ENCODE results near the gene TRIM52. TPM values are rescaled to one million over a fixed set of nuclear protein-coding genes. Genes with fewer than 3 reads are reported as not detected.

The TRIM52 gene
- total and polyA plus RNA-seq, 2 of the 13 experiments (the other 11 are each of a cell fraction or from before 2014, with no cell fraction given) = 7.2 to 11.6 TPM

GRCh38 chr5:181223729-181224389, 37.1 kb downstream of the TRIM52 start (continued):
- TF ChIP-seq ZFP37 (CRISPR knock-in tag; IDR thresholded peaks at IDR 0.05; ENCODE audit: borderline replicate concordance) = 0 out of 2 replicates have a peak, but pooled peaks have one; percentile 3
- peak; percentile 35; the same call in 1 of the 2 replicates for TF ChIP-seq ZNF552 (CRISPR knock-in tag; IDR thresholded peaks at IDR 0.05; ENCODE audit: borderline replicate concordance)
- peak; percentile 70 for TF ChIP-seq RFX3 (CRISPR knock-in tag; IDR thresholded peaks at IDR 0.05)
- TF ChIP-seq PAWR (CRISPR knock-in tag; IDR thresholded peaks at IDR 0.05; ENCODE audit: borderline replicate concordance) = no peak
- TF ChIP-seq CENPX (CRISPR knock-in tag; IDR thresholded peaks at IDR 0.05) = no peak
- TF ChIP-seq MAZ (IDR thresholded peaks at IDR 0.05; ENCODE audit: borderline replicate concordance, low read depth, low read length) = no peak
- peak; percentile 3; the same call in 1 of the 2 replicates for TF ChIP-seq MAZ (CRISPR knock-in tag; IDR thresholded peaks at IDR 0.05; ENCODE audit: low read depth)
- TF ChIP-seq JUNB (CRISPR knock-in tag; IDR thresholded peaks at IDR 0.05; ENCODE audit: borderline replicate concordance) = no peak
- no peak for TF ChIP-seq JDP2 (CRISPR knock-in tag; IDR thresholded peaks at IDR 0.05; ENCODE audit: borderline replicate concordance)
- no peak for TF ChIP-seq TCF12 (IDR thresholded peaks at IDR 0.05)
- TF ChIP-seq TCF12 (CRISPR knock-in tag; IDR thresholded peaks at IDR 0.05) = no peak
- peak; percentile 3; the same call in 1 of the 3 replicates for TF ChIP-seq MXI1 (IDR thresholded peaks at IDR 0.05; ENCODE audit: borderline replicate concordance, low read depth, low read length)
- TF ChIP-seq, protein P1, sequence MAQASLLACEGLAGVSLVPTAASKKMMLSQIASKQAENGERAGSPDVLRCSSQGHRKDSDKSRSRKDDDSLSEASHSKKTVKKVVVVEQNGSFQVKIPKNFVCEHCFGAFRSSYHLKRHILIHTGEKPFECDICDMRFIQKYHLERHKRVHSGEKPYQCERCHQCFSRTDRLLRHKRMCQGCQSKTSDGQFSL (CRISPR knock-in tag; IDR thresholded peaks at IDR 0.05) = peak; percentile 88
- TF ChIP-seq AGO2 (optimal IDR thresholded peaks at IDR 0.05; ENCODE audit: low read depth, low read length) = peak; percentile 81
- no peak for TF ChIP-seq HNF4G (IDR thresholded peaks at IDR 0.05; ENCODE audit: borderline replicate concordance, low read depth, low read length)
- peak; percentile 11; the same call in 1 of the 2 replicates for TF ChIP-seq HNF4G (CRISPR knock-in tag; IDR thresholded peaks at IDR 0.05; ENCODE audit: borderline replicate concordance, low read depth)
- TF ChIP-seq, protein P2, sequence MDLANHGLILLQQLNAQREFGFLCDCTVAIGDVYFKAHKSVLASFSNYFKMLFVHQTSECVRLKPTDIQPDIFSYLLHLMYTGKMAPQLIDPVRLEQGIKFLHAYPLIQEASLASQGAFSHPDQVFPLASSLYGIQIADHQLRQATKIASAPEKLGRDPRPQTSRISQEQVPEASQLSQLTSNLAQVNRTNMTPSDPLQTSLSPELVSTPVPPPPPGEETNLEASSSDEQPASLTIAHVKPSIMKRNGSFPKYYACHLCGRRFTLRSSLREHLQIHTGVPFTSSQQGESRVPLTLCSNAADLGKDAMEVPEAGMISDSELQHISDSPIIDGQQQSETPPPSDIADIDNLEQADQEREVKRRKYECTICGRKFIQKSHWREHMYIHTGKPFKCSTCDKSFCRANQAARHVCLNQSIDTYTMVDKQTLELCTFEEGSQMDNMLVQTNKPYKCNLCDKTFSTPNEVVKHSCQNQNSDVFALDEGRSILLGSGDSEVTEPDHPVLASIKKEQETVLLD (CRISPR knock-in tag; IDR thresholded peaks at IDR 0.05; ENCODE audit: low read depth) = no peak
- no peak for TF ChIP-seq HIC2 (CRISPR knock-in tag; IDR thresholded peaks at IDR 0.05; ENCODE audit: low read depth)
- peak; percentile 22; the same call in 1 of the 2 replicates for TF ChIP-seq ZFP91 (CRISPR knock-in tag; IDR thresholded peaks at IDR 0.05; ENCODE audit: borderline replicate concordance)
- TF ChIP-seq, protein P3, sequence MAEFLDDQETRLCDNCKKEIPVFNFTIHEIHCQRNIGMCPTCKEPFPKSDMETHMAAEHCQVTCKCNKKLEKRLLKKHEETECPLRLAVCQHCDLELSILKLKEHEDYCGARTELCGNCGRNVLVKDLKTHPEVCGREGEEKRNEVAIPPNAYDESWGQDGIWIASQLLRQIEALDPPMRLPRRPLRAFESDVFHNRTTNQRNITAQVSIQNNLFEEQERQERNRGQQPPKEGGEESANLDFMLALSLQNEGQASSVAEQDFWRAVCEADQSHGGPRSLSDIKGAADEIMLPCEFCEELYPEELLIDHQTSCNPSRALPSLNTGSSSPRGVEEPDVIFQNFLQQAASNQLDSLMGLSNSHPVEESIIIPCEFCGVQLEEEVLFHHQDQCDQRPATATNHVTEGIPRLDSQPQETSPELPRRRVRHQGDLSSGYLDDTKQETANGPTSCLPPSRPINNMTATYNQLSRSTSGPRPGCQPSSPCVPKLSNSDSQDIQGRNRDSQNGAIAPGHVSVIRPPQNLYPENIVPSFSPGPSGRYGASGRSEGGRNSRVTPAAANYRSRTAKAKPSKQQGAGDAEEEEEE (CRISPR knock-in tag; IDR thresholded peaks at IDR 0.05; ENCODE audit: borderline replicate concordance) = peak; percentile 23; the same call in 1 of the 2 replicates
- TF ChIP-seq TOPORS (CRISPR knock-in tag; IDR thresholded peaks at IDR 0.05) = 0 out of 2 replicates have a peak, but pooled peaks have one; percentile 66

Data from HepG2 (cell line).